Neutrophil (primary cell): Measurements from ENCODE around the gene ANGPTL5.

Source experiments
- H3K27ac ChIP-seq: fragments of 200-600 bp; sonication (generic); 2 replicates; pipeline ENCODE4 v1.5.1; 2016; ENCODE audit warnings: mild to moderate bottlenecking, moderate library complexity
- H3K27me3 ChIP-seq: fragments of 200-600 bp; sonication (generic); 2 replicates; pipeline ENCODE4 v1.6.0; 2016; ENCODE audit warnings: mild to moderate bottlenecking
- H3K36me3 ChIP-seq: fragments of 200-600 bp; sonication (generic); 2 replicates; pipeline ENCODE4 v1.5.1; 2017
- H3K4me1 ChIP-seq, 2 experiments: fragments of 200-600 bp in 1 of 2; sonication (generic) in 1 of 2; 1 replicate in 1 of 2; 2 replicates in 1 of 2; pipeline versions ENCODE4 v1.5.1 to v1.6.1; 2013 to 2016; ENCODE audit warnings: low read depth in 1 of 2, low read length in 1 of 2, mild to moderate bottlenecking in 1 of 2, moderate library complexity in 1 of 2; ENCODE audit not compliant: control insufficient read depth in 1 of 2, insufficient read depth in 1 of 2
- H3K4me3 ChIP-seq, 2 experiments: fragments of 200-600 bp in 1 of 2; sonication (generic) in 1 of 2; 1 replicate in 1 of 2; 2 replicates in 1 of 2; pipeline ENCODE4 v1.5.1; 2013 to 2016; ENCODE audit warnings: low read depth in 1 of 2, low read length in 1 of 2, mild to moderate bottlenecking in 1 of 2, moderate library complexity in 1 of 2
- H3K9me3 ChIP-seq: fragments of 200-600 bp; sonication (generic); 2 replicates; pipeline ENCODE4 v1.5.1; 2016
- TF ChIP-seq, protein P1 (sequence below): fragments of 200-600 bp; sonication (generic); IDR thresholded peaks from 2 replicates; pipeline ENCODE4 v1.5.1; 2016; ENCODE audit warnings: antibody characterized with exemption

Gene ANGPTL5

DNA sequence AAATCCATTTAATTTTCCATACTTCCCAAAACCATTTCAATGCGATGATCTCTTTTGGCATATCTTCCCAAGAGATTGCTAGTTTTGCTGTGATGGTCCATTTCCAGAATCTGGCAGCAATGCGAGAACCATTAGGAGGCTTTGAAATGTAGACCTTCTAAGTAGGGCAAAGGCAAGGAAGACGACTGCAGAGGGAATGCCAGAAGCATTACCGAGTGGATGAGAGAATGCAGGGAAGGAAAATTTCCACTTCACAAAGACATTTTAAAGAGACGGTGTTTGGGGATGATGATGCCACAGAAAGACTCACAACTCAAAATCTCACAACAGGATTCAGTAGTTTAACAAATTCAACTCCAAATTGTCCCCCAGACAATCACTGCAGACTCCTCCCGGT lies 2.0 kb downstream of the ANGPTL5 start:
- H3K4me3 ChIP-seq, result peak overlapping the region; percentile 54 to 63
- TF ChIP-seq, protein P1, sequence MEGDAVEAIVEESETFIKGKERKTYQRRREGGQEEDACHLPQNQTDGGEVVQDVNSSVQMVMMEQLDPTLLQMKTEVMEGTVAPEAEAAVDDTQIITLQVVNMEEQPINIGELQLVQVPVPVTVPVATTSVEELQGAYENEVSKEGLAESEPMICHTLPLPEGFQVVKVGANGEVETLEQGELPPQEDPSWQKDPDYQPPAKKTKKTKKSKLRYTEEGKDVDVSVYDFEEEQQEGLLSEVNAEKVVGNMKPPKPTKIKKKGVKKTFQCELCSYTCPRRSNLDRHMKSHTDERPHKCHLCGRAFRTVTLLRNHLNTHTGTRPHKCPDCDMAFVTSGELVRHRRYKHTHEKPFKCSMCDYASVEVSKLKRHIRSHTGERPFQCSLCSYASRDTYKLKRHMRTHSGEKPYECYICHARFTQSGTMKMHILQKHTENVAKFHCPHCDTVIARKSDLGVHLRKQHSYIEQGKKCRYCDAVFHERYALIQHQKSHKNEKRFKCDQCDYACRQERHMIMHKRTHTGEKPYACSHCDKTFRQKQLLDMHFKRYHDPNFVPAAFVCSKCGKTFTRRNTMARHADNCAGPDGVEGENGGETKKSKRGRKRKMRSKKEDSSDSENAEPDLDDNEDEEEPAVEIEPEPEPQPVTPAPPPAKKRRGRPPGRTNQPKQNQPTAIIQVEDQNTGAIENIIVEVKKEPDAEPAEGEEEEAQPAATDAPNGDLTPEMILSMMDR, result no peak
- H3K27ac ChIP-seq, result no peak overlapping the region

DNA sequence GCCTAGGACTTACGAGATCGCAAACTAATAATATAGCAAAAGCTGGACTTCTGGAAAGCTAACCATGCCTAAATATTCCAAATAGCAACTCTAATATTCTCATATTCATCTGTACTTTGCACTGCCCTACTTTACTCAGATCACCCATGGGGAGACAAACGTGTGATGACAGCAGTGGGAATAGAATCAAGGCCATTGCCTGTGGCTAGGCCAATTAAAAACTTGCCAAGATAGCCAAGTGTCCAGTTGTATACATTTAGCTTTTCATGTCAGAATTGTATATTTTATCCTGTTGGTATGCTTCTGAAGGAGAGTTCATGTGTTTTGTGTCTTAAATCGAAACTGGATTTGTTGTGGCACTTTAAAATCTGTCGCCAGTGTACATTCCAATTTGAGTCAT lies 2.7 kb downstream of the ANGPTL5 start:
- TF ChIP-seq, protein P1, result no peak
- no peaks in the 10 kb centered on the region for H3K9me3 ChIP-seq
- H3K27ac ChIP-seq, result no peak overlapping the region
- no peak overlapping the region for H3K4me3 ChIP-seq
- peaks cover 7 to 17% of the 10 kb centered on the region in 2 experiments for H3K4me1 ChIP-seq
- no peaks in the 10 kb centered on the region for H3K36me3 ChIP-seq
- H3K27me3 ChIP-seq, result peaks cover 35% of the 10 kb centered on the region

More for the DNA sequence above, 2.0 kb downstream of the ANGPTL5 start:
- Histone ChIP-seq H3K27me3 (peaks cover 35% of the 10 kb centered on the region), H3K4me1 (peaks cover 7 to 17% of the 10 kb centered on the region in 2 experiments), H3K9me3 (no peaks in the 10 kb centered on the region), H3K36me3 (no peaks in the 10 kb centered on the region)

DNA sequence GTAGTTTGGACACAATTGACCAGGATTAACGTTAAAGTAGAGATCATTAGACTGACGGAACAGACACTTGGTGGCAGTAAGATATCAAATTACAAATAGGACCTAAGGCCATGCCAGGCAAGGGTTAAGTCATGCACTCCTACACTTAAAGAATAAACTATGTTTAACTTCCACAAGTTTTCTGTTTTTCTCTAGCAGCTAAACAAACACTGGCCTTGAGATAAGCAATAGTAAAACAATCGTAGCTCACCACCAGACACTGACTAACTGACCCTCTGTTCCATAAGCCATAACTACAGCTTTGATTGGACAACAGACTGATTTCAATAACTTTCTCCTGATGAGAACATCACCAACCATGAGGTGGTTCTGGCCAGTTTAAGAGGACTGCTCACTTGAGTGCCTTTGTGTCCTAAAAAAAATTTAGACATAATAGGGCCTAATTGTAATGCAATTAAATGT lies 3.5 kb downstream of the ANGPTL5 start:
- Histone ChIP-seq H3K36me3 (no peaks in the 10 kb centered on the region), H3K27ac (no peak overlapping the region), H3K4me1 (peaks cover 7 to 17% of the 10 kb centered on the region in 2 experiments), H3K4me3 (no peak overlapping the region), H3K9me3 (no peaks in the 10 kb centered on the region), H3K27me3 (peaks cover 35% of the 10 kb centered on the region)
- TF ChIP-seq, protein P1, result no peak

DNA sequence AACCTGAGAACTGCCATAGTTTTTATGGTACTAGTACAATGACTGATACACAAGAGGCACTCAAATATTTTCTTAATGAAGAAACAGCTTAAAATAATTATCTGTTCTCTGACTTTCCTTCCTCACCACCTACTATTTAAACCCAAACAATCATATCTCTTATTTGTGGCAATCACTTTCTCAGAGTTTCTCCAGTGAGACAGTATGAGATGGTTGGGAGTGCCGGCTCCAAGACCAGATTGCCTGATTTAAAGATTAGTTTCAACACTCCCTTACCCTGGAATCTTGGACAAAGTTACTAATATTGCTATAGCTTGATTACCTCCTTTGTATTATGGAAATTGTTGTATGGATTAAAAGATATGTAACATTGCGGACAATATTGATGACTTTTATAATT lies 7.2 kb downstream of the ANGPTL5 start:
- Histone ChIP-seq H3K9me3 (no peaks in the 10 kb centered on the region), H3K36me3 (no peaks in the 10 kb centered on the region), H3K27me3 (peaks cover 7% of the 10 kb centered on the region), H3K27ac (no peak overlapping the region), H3K4me3 (no peak overlapping the region), H3K4me1 (no peaks in the 10 kb centered on the region)
- TF ChIP-seq, protein P1, result no peak

DNA sequence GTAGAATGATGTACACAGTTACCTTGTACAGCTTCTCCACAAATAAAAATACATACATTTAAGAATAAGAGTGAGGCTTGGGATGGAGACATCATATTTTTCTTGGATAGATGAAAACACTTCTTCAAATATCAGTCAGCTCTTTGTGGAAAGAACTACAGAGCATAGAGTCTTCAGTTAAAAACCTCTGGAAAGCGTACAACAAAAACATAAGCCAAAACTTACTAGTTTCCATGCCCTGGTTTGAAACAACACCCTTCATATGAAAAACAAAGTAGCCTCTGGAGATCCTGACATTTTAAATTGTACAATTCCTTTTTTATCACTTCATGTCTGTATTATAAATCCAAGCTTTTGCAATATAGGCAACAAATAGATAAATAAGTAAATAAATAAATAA lies 8.5 kb downstream of the ANGPTL5 start:
- no peaks in the 10 kb centered on the region for H3K27me3 ChIP-seq
- H3K9me3 ChIP-seq, result no peaks in the 10 kb centered on the region
- H3K36me3 ChIP-seq, result no peaks in the 10 kb centered on the region
- H3K4me1 ChIP-seq, result no peaks in the 10 kb centered on the region
- no peak overlapping the region for H3K27ac ChIP-seq
- TF ChIP-seq, protein P1, result no peak
- no peak overlapping the region for H3K4me3 ChIP-seq

DNA sequence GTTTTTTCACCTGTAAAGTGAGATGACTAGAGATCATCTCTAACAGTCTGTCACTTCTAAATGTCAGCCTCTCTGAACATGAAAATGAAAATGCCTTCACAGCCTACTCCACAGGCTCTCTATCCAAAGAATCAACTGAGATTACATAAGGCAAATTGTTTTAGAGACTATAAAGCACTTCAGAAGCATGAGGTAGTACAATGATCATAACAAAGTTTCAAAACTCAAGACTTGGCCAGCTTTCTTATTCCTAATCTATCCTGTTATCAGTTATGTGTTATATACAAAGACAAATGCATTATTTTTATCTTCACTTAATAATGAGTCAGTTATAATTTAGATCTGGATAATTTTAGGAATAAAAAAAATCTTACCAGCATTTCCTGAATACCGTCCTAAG lies 21.8 kb downstream of the ANGPTL5 start:
- no peak overlapping the region for H3K4me3 ChIP-seq
- TF ChIP-seq, protein P1, result no peak
- no peaks in the 10 kb centered on the region for H3K36me3 ChIP-seq
- no peaks in the 10 kb centered on the region for H3K27me3 ChIP-seq
- H3K9me3 ChIP-seq, result no peaks in the 10 kb centered on the region
- H3K4me1 ChIP-seq, result no peaks in the 10 kb centered on the region
- no peak overlapping the region for H3K27ac ChIP-seq
